BE2C (cell line): ENCODE data around the gene E2F6.

ENCODE experiments used
- DNase-seq: peaks from one replicate; pipeline ENCODE4 v3.0.0-alpha.2; 2020
- H3K27me3 ChIP-seq: fragments of 250-450 bp; sonication (Bioruptor Pico); 2 replicates; pipeline ENCODE4 v1.5.1; 2020; ENCODE audit warnings: mild to moderate bottlenecking
- H3K36me3 ChIP-seq: fragments of 250-450 bp; sonication (Bioruptor Pico); 2 replicates; pipeline ENCODE4 v1.5.1; 2020; ENCODE audit warnings: mild to moderate bottlenecking
- H3K4me1 ChIP-seq: fragments of 250-450 bp; sonication (Bioruptor Pico); 2 replicates; pipeline ENCODE4 v1.5.1; 2020
- H3K4me3 ChIP-seq: 2 replicates; pipeline ENCODE4 v1.5.1; 2011; ENCODE audit warnings: low read depth, low read length
- H3K9me3 ChIP-seq: fragments of 250-450 bp; sonication (Bioruptor Pico); 2 replicates; pipeline ENCODE4 v1.5.1; 2020
- CTCF ChIP-seq: IDR thresholded peaks from 2 replicates; pipeline ENCODE4 v1.5.1; 2012; ENCODE audit warnings: mild to moderate bottlenecking, low read depth, low read length

The E2F6 gene

GRCh38 chr2:11446733-11447248, 19.2 kb downstream of the E2F6 start:
- Histone ChIP-seq H3K27me3 (no peaks in the 10 kb centered on the region), H3K9me3 (no peaks in the 10 kb centered on the region), H3K36me3 (peaks cover 69% of the 10 kb centered on the region), H3K4me1 (peaks cover 15% of the 10 kb centered on the region), H3K4me3 (no peak overlapping the region)
- peak; percentile 95 for TF ChIP-seq CTCF
- peak; percentile 74 for DNase-seq

- Histone ChIP-seq H3K9me3 (no peaks in the 10 kb centered on the region), H3K27me3 (no peaks in the 10 kb centered on the region), H3K4me3 (no peak overlapping the region), H3K36me3 (peaks cover 64% of the 10 kb centered on the region), H3K4me1 (peaks cover 12% of the 10 kb centered on the region)
- DNase-seq, result no peak
- peak; percentile 45 for TF ChIP-seq CTCF
Observed at GRCh38 chr2:11444737-11445136, 21.2 kb downstream of the E2F6 start.

- TF ChIP-seq CTCF, result no peak
- no peak overlapping the region for H3K4me3 ChIP-seq
- peaks cover 36% of the 10 kb centered on the region for H3K36me3 ChIP-seq
- DNase-seq, result no peak
- no peaks in the 10 kb centered on the region for H3K9me3 ChIP-seq
- H3K4me1 ChIP-seq, result no peaks in the 10 kb centered on the region
- H3K27me3 ChIP-seq, result no peaks in the 10 kb centered on the region
Observed at GRCh38 chr2:11438555-11439080, 27.3 kb downstream of the E2F6 start.

GRCh38 chr2:11437602-11438001, 28.4 kb downstream of the E2F6 start:
- Histone ChIP-seq H3K4me3 (no peak overlapping the region), H3K4me1 (no peaks in the 10 kb centered on the region), H3K27me3 (no peaks in the 10 kb centered on the region), H3K36me3 (peaks cover 30% of the 10 kb centered on the region), H3K9me3 (no peaks in the 10 kb centered on the region)
- no peak for TF ChIP-seq CTCF
- peak; percentile 53 for DNase-seq

- DNase-seq, result no peak
- Histone ChIP-seq H3K27me3 (no peaks in the 10 kb centered on the region), H3K4me3 (no peak overlapping the region), H3K4me1 (no peaks in the 10 kb centered on the region), H3K9me3 (no peaks in the 10 kb centered on the region), H3K36me3 (peaks cover 13% of the 10 kb centered on the region; the same call in 1 of the 2 replicates)
- TF ChIP-seq CTCF, result no peak
Observed at GRCh38 chr2:11435036-11435435, 30.9 kb downstream of the E2F6 start.

- no peaks in the 10 kb centered on the region for H3K4me1 ChIP-seq
- DNase-seq, result no peak
- no peak overlapping the region for H3K4me3 ChIP-seq
- no peaks in the 10 kb centered on the region for H3K9me3 ChIP-seq
- no peaks in the 10 kb centered on the region for H3K27me3 ChIP-seq
- TF ChIP-seq CTCF, result no peak
- H3K36me3 ChIP-seq, result peaks cover 11% of the 10 kb centered on the region; the same call in 1 of the 2 replicates
Observed at GRCh38 chr2:11434443-11434842, 31.5 kb downstream of the E2F6 start.
